Glutamatergic neuron (in vitro differentiated cells): ENCODE results near the gene CLDN19. TPM values are rescaled to one million over a fixed set of nuclear protein-coding genes. Genes with fewer than 3 reads are reported as not detected.

Experiments used
- DNase-seq: peaks from one replicate; pipeline ENCODE4 v3.0.0; 2022
- H3K27ac Mint-ChIP-seq: one replicate; pipeline ENCODE4 v1.8.0; 2020; ENCODE audit warnings: mild to moderate bottlenecking, mixed read lengths, inconsistent platforms; ENCODE audit not compliant: unreplicated experiment
- H3K27me3 Mint-ChIP-seq: one replicate; pipeline ENCODE4 v1.8.0; 2020; ENCODE audit warnings: mild to moderate bottlenecking, moderate library complexity, mixed read lengths, inconsistent platforms; ENCODE audit not compliant: unreplicated experiment
- H3K36me3 Mint-ChIP-seq: one replicate; pipeline ENCODE4 v1.8.0; 2020; ENCODE audit warnings: mild to moderate bottlenecking, mixed read lengths, inconsistent platforms; ENCODE audit not compliant: unreplicated experiment
- H3K4me1 Mint-ChIP-seq: one replicate; pipeline ENCODE4 v1.8.0; 2020; ENCODE audit warnings: mild to moderate bottlenecking, low read depth, mixed read lengths, inconsistent platforms; ENCODE audit not compliant: unreplicated experiment
- H3K4me3 Mint-ChIP-seq: one replicate; pipeline ENCODE4 v1.8.0; 2020; ENCODE audit warnings: mild to moderate bottlenecking, mixed read lengths, inconsistent platforms; ENCODE audit not compliant: unreplicated experiment
- H3K9me3 Mint-ChIP-seq: one replicate; pipeline ENCODE4 v1.8.0; 2020; ENCODE audit warnings: mild to moderate bottlenecking, moderate library complexity, mixed read lengths, inconsistent platforms; ENCODE audit not compliant: unreplicated experiment
- CTCF ChIP-seq: fragments of 200-600 bp; sonication (generic); IDR thresholded peaks from one replicate; pipeline ENCODE4 v1.5.0; 2021; ENCODE audit not compliant: partially characterized antibody, unreplicated experiment
- total RNA-seq: library from RNA; stranded (reverse); fragmentation: NEBNext Ultra II Directional; extraction: Animal tissue kit (Norgen Biotek cat#: 25700); gene quantifications from one replicate; pipeline ENCODE4 v1.2.1, GENCODE V29; 2021; ENCODE audit not compliant: unreplicated experiment

Gene CLDN19
- total RNA-seq, 1 donor from 2014 or later, result not detected

DNA sequence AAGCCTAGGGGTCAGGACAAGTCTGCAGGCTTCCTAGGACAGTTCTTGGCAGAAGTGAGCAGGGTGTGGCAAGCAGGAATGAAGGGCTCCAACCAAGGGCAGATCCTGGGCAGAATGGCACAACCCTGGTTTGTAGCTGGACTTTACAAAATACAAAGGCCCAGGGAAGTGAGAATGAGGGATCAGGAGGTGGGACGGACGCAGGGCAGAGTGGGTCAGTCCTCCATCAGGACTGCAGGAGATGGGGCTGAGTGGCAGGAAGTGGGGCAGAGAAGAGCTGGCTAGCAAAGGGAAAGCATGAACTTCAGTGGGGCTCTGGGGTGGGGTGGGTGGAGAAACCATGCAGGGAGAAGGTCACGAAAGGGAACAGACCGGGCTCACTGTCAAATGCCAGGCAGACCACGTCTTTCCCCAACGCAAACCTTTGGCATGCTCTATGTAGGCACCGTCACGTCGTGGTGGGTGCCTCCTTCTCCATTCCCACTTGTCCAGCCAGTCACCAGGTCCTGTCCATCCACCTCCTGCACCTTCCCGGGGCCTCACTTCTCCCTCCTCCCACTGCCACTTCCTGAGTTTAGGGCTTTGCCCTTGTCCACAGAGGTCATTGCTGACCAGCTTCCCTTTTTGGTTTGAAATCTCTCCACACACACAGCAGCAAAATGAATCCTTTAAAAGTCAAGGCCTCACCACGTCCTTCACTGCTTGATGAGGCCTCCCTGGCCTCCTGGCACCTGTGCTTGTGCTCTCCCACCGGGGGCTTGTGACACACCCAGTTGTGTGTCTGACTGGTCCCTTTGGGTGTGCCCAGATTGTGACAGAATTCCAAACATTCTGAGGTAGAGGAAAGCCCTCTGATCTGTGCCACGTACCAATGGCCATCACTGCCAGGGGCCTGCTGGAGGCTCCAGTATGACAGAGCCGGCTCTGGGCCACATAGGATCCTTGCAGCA, 8.7 kb upstream of the CLDN19 start:
- Mint-ChIP-seq H3K27me3 (peaks cover 12% of the 10 kb centered on the region), H3K36me3 (peaks cover 40% of the 10 kb centered on the region), H3K9me3 (peaks cover 6% of the 10 kb centered on the region), H3K4me3 (no peak overlapping the region), H3K4me1 (peaks cover 7% of the 10 kb centered on the region), H3K27ac (no peak overlapping the region)
- no peak for DNase-seq
- no peak for TF ChIP-seq CTCF

- peaks cover 16% of the 10 kb centered on the region for H3K27me3 Mint-ChIP-seq
- H3K36me3 Mint-ChIP-seq, result peaks cover 36% of the 10 kb centered on the region
- H3K9me3 Mint-ChIP-seq, result peaks cover 9% of the 10 kb centered on the region
- H3K4me1 Mint-ChIP-seq, result peaks cover 11% of the 10 kb centered on the region
- DNase-seq, result no peak
- TF ChIP-seq CTCF, result no peak
- H3K27ac Mint-ChIP-seq, result no peak overlapping the region
- no peak overlapping the region for H3K4me3 Mint-ChIP-seq
These were observed 8.0 kb upstream of the CLDN19 start for GRCh38 chr1:42748021-42748420.

GRCh38 chr1:42747125-42747524, 7.1 kb upstream of the CLDN19 start:
- peaks cover 11% of the 10 kb centered on the region for H3K9me3 Mint-ChIP-seq
- DNase-seq, result peak; percentile 78

GRCh38 chr1:42746436-42747105, 6.5 kb upstream of the CLDN19 start:
- Mint-ChIP-seq H3K4me1 (peaks cover 12% of the 10 kb centered on the region), H3K4me3 (no peak overlapping the region), H3K27me3 (peaks cover 17% of the 10 kb centered on the region), H3K27ac (peak overlapping the region; percentile 12), H3K36me3 (peaks cover 22% of the 10 kb centered on the region), H3K9me3 (peaks cover 11% of the 10 kb centered on the region)
- TF ChIP-seq CTCF, result no peak
- DNase-seq, result no peak

More at GRCh38 chr1:42747125-42747524, 7.1 kb upstream of the CLDN19 start:
- H3K27ac Mint-ChIP-seq, result peak overlapping the region; percentile 12
- H3K36me3 Mint-ChIP-seq, result peaks cover 27% of the 10 kb centered on the region
- TF ChIP-seq CTCF, result peak; percentile 57
- peaks cover 12% of the 10 kb centered on the region for H3K4me1 Mint-ChIP-seq
- peaks cover 17% of the 10 kb centered on the region for H3K27me3 Mint-ChIP-seq
- H3K4me3 Mint-ChIP-seq, result no peak overlapping the region
